ENCODE data around the gene SPATA7. TPM values are rescaled to one million over a fixed set of nuclear protein-coding genes. Genes with fewer than 3 reads are reported as not detected.

The SPATA7 gene
- total RNA-seq, 1 experiment from 2014 or later = 3.7 TPM

GRCh38 chr14:88437658-88438057 is 52.2 kb downstream of the SPATA7 start:
- TF ChIP-seq, protein P1, sequence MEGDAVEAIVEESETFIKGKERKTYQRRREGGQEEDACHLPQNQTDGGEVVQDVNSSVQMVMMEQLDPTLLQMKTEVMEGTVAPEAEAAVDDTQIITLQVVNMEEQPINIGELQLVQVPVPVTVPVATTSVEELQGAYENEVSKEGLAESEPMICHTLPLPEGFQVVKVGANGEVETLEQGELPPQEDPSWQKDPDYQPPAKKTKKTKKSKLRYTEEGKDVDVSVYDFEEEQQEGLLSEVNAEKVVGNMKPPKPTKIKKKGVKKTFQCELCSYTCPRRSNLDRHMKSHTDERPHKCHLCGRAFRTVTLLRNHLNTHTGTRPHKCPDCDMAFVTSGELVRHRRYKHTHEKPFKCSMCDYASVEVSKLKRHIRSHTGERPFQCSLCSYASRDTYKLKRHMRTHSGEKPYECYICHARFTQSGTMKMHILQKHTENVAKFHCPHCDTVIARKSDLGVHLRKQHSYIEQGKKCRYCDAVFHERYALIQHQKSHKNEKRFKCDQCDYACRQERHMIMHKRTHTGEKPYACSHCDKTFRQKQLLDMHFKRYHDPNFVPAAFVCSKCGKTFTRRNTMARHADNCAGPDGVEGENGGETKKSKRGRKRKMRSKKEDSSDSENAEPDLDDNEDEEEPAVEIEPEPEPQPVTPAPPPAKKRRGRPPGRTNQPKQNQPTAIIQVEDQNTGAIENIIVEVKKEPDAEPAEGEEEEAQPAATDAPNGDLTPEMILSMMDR (IDR thresholded peaks at IDR 0.05; ENCODE audit: unreplicated experiment) = no peak
- no peak for DNase-seq (ENCODE audit: unreplicated experiment)
- Mint-ChIP-seq H3K4me3 (ENCODE audit: unreplicated experiment) (no peak overlapping the region), H3K9me3 (ENCODE audit: unreplicated experiment) (no peaks in the 10 kb centered on the region), H3K36me3 (ENCODE audit: insufficient read depth, unreplicated experiment) (peaks cover 13% of the 10 kb centered on the region), H3K27me3 (ENCODE audit: insufficient read depth, unreplicated experiment) (no peaks in the 10 kb centered on the region), H3K27ac (ENCODE audit: low read depth, unreplicated experiment) (no peak overlapping the region), H3K4me1 (ENCODE audit: insufficient read depth, unreplicated experiment) (no peaks in the 10 kb centered on the region)
- POLR2A ChIA-PET = interaction anchor here (1.1 kb wide), 1 partner anchor 248 kb away, joined by 3 read pairs; no protein-coding TSS in a partner anchor
- BruUV-seq (replicated peaks) = no TSS peak
- intact Hi-C loops (cut with micrococcal nuclease) = loop anchor here (2.0 kb wide), 1 partner anchor 249 kb away; no protein-coding TSS in a partner anchor
- CTCF ChIA-PET = interaction anchor here (0.6 to 0.8 kb wide), 2 partner anchors 232 to 250 kb away, joined by 3 to 4 read pairs; no protein-coding TSS in a partner anchor

GRCh38 chr14:88439088-88439487 is 53.6 kb downstream of the SPATA7 start:
- Mint-ChIP-seq H3K27ac (ENCODE audit: low read depth, unreplicated experiment) (no peak overlapping the region), H3K4me3 (ENCODE audit: unreplicated experiment) (no peak overlapping the region), H3K36me3 (ENCODE audit: insufficient read depth, unreplicated experiment) (peaks cover 13% of the 10 kb centered on the region), H3K27me3 (ENCODE audit: insufficient read depth, unreplicated experiment) (no peaks in the 10 kb centered on the region), H3K4me1 (ENCODE audit: insufficient read depth, unreplicated experiment) (no peaks in the 10 kb centered on the region), H3K9me3 (ENCODE audit: unreplicated experiment) (no peaks in the 10 kb centered on the region)
- no peak for DNase-seq (ENCODE audit: unreplicated experiment)
- ChIA-PET CTCF (interaction anchor here (0.6 to 1.7 kb wide), 5 partner anchors 10 to 493 kb away, joined by 3 read pairs; no protein-coding TSS in a partner anchor), POLR2A (no interaction called here)
- no TSS peak for BruUV-seq (replicated peaks)
- TF ChIP-seq, protein P1 (IDR thresholded peaks at IDR 0.05; ENCODE audit: unreplicated experiment) = no peak
- intact Hi-C loops (cut with micrococcal nuclease) = no loop called here

DNA sequence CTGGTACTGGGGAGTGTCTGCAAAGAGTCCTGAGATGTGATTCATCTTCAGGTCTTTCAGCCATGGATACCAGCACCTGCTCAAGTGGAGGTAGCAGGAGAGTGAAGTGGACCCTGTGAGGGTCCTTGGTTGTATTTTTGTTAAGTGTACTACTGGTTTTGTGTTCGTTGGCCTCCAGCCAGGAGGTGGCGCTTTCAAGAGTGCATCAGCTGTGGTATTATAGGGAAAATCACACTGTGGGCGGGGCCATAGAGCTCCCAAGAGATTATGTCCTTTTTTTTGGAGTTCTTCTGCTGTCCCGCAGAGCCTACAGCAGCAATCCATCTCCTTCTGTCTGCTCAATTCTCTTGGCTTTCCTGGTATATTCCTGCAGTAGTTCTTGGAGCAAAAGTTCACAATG is 66.8 kb downstream of the SPATA7 start:
- intact Hi-C loops (cut with micrococcal nuclease) = no loop called here
- TF ChIP-seq, protein P1 (IDR thresholded peaks at IDR 0.05; ENCODE audit: unreplicated experiment) = no peak
- peaks cover 3% of the 10 kb centered on the region for H3K9me3 Mint-ChIP-seq (ENCODE audit: unreplicated experiment)
- ChIA-PET CTCF (interaction anchor here (0.7 to 1.3 kb wide), 3 partner anchors 12 to 263 kb away, joined by 3 to 6 read pairs (median 3); no protein-coding TSS in a partner anchor), POLR2A (no interaction called here)
- H3K27ac Mint-ChIP-seq (ENCODE audit: low read depth, unreplicated experiment) = no peak overlapping the region
- no peaks in the 10 kb centered on the region for H3K4me1 Mint-ChIP-seq (ENCODE audit: insufficient read depth, unreplicated experiment)
- BruUV-seq (replicated peaks) = no TSS peak
- H3K36me3 Mint-ChIP-seq (ENCODE audit: insufficient read depth, unreplicated experiment) = peaks cover 10% of the 10 kb centered on the region
- no peak for DNase-seq (ENCODE audit: unreplicated experiment)
- no peaks in the 10 kb centered on the region for H3K27me3 Mint-ChIP-seq (ENCODE audit: insufficient read depth, unreplicated experiment)
- no peak overlapping the region for H3K4me3 Mint-ChIP-seq (ENCODE audit: unreplicated experiment)

GRCh38 chr14:88454886-88455285 is 69.4 kb downstream of the SPATA7 start:
- Mint-ChIP-seq H3K36me3 (ENCODE audit: insufficient read depth, unreplicated experiment) (peaks cover 16% of the 10 kb centered on the region), H3K4me1 (ENCODE audit: insufficient read depth, unreplicated experiment) (no peaks in the 10 kb centered on the region), H3K27ac (ENCODE audit: low read depth, unreplicated experiment) (no peak overlapping the region), H3K9me3 (ENCODE audit: unreplicated experiment) (peaks cover 22% of the 10 kb centered on the region), H3K4me3 (ENCODE audit: unreplicated experiment) (no peak overlapping the region), H3K27me3 (ENCODE audit: insufficient read depth, unreplicated experiment) (no peaks in the 10 kb centered on the region)
- ChIA-PET CTCF (interaction anchor here (0.8 to 1.5 kb wide), 3 partner anchors 10 to 266 kb away, joined by 3 to 5 read pairs (median 3); no protein-coding TSS in a partner anchor), POLR2A (interaction anchor here (0.7 kb wide), 1 partner anchor 71 kb away, joined by 3 read pairs; no protein-coding TSS in a partner anchor)
- DNase-seq (ENCODE audit: unreplicated experiment) = no peak
- TF ChIP-seq, protein P1 (IDR thresholded peaks at IDR 0.05; ENCODE audit: unreplicated experiment) = no peak
- intact Hi-C loops (cut with micrococcal nuclease) = no loop called here
- BruUV-seq (replicated peaks) = no TSS peak

All from MCF 10A (cell line).